Fibroblast of villous mesenchyme (primary cell): ENCODE measurements around the gene ZNF324. TPM values are rescaled to one million over a fixed set of nuclear protein-coding genes. Genes with fewer than 3 reads are reported as not detected.

ENCODE experiments used
- DNase-seq: peaks from one replicate; pipeline ENCODE4 v3.0.0-alpha.2; 2010; ENCODE audit warnings: low read depth
- H3K4me3 ChIP-seq: 2 replicates; pipeline ENCODE4 v1.5.1; 2011; ENCODE audit warnings: low read depth, mild to moderate bottlenecking, low read length
- total RNA-seq: library from RNA; depleted of rRNA; stranded (reverse); fragments of >200 nt; gene quantifications from 2 replicates; pipeline ENCODE4 v1.2.3, GENCODE V29; 2012
- TF ChIP-seq, protein P1 (sequence below): IDR thresholded peaks from 2 replicates; pipeline ENCODE4 v1.5.1; 2012; ENCODE audit warnings: low read depth, mild to moderate bottlenecking, low read length; ENCODE audit not compliant: insufficient read depth

Gene ZNF324
- total RNA-seq, 1 donor: 16.8 TPM

DNA sequence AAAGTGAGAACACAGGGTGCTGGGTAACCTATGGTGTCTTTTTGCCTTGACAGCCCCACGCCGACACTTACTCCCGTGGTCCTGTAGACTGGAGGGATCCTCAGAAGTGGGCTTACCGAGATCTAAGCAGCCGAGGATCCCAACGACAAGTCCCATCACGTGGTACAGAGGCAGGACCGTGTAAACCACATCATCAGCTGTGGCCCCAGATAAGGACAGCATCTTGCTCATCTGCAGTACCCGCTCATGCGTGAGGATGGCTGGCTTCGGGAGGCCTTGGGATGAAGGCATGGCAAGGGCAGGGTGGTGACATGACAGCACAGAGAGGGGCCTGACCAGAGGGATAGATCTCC, 42.8 kb downstream of the ZNF324 start:
- TF ChIP-seq, protein P1, sequence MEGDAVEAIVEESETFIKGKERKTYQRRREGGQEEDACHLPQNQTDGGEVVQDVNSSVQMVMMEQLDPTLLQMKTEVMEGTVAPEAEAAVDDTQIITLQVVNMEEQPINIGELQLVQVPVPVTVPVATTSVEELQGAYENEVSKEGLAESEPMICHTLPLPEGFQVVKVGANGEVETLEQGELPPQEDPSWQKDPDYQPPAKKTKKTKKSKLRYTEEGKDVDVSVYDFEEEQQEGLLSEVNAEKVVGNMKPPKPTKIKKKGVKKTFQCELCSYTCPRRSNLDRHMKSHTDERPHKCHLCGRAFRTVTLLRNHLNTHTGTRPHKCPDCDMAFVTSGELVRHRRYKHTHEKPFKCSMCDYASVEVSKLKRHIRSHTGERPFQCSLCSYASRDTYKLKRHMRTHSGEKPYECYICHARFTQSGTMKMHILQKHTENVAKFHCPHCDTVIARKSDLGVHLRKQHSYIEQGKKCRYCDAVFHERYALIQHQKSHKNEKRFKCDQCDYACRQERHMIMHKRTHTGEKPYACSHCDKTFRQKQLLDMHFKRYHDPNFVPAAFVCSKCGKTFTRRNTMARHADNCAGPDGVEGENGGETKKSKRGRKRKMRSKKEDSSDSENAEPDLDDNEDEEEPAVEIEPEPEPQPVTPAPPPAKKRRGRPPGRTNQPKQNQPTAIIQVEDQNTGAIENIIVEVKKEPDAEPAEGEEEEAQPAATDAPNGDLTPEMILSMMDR: no peak
- DNase-seq: no peak
- no peak overlapping the region for H3K4me3 ChIP-seq

- TF ChIP-seq, protein P1: no peak
- H3K4me3 ChIP-seq: no peak overlapping the region
- no peak for DNase-seq
Measured at GRCh38 chr19:58510084-58510862, 43.4 kb downstream of the ZNF324 start.

GRCh38 chr19:58511353-58512208, 44.7 kb downstream of the ZNF324 start, which contains the start of gene SLC27A5:
Gene SLC27A5 (minus strand): TSS chr19:58511992. CDS start chr19:58511955, 37 bp downstream.
- no peak within 1 kb of the TSS for H3K4me3 ChIP-seq
- TF ChIP-seq, protein P1: no peak
- no peak for DNase-seq

DNA sequence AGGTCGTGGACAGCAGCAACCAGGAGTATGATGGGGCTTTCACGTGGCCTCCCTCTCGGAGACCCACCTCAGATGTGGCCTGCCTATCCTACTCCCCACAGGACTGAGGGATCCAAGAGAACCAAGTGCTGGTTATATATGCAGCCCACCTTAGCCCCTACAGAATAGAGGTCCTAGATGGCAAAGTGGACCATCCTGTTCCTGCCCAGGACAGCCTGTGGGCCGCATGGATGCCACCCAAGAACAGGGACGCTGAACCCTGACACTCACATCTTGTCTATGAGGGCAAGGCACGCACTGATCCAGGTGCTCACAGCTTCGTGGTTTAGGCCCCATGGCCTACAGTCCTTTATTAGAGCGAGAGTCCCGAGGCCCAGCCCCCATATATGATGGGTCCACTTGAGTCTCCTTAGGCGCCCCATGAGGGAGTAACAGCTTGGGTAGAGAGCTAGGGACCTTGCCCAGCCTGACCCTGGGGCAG, 46.4 kb downstream of the ZNF324 start:
- TF ChIP-seq, protein P1: no peak
- DNase-seq: no peak
- no peak overlapping the region for H3K4me3 ChIP-seq

DNA sequence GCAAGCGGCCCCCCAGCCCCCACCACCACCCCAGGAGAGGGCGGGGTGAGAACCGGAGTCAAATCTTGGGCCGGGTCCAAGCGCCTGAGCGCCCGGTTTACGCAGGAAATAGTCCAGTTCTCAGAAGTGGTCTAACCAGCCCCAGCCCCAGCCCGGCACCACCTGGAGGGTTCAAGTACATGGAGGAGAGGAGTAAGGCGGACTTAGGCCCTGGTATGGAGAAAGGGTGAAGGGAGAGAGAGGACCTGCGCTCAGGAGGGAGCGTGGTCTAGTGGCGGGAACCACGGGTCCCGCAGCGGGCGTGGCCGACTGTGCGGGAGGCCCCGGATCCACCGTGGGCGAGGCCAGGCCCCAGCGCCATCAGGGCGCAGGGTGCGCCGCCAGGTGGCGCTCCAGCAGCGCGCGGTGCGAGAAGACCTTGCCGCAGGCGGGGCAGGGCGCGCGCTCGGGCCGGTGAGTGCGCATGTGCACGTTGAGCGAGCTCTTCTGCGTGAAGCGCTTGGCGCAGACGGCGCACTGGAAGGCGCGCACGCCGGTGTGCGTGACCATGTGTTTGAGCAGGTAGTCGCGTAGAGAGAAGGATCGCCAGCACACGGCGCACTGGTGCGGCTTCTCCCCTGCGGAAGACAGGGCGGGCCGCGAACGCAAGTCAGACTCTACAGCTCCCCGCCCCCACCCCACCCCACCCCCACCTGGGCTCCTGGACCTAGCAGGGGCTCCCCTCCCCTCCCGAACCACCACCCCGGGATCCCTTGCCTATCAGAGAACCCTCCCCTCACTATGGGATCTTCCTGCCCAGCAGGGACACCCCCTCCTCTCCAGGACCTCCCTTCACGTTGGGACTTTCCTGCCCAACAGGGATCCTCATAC, 47.0 kb downstream of the ZNF324 start:
- DNase-seq: peak; percentile 83
- peak overlapping the region; percentile 50 for H3K4me3 ChIP-seq
- TF ChIP-seq, protein P1: peak; percentile 68

GRCh38 chr19:58514564-58515022, 47.7 kb downstream of the ZNF324 start:
- H3K4me3 ChIP-seq: peak overlapping the region; percentile 50

More at GRCh38 chr19:58514564-58515022, 47.7 kb downstream of the ZNF324 start:
- no peak for DNase-seq
- TF ChIP-seq, protein P1: no peak
